ENCODE results near the gene TRIM3. TPM values are rescaled to one million over a fixed set of nuclear protein-coding genes. Genes with fewer than 3 reads are reported as not detected.

TRIM3 gene
- polyA plus RNA-seq, 1 donor from 2014 or later = 81.7 TPM

- Histone ChIP-seq H3K9me3 (ENCODE audit: low read length) (no peaks in the 10 kb centered on the region), H3K27me3 (ENCODE audit: insufficient read depth, low read depth, low read length) (no peaks in the 10 kb centered on the region), H3K9me2 (ENCODE audit: insufficient read depth, low read length) (no peaks in the 10 kb centered on the region), H3K36me3 (ENCODE audit: insufficient read depth, low read length) (no peaks in the 10 kb centered on the region), H3K4me3 (ENCODE audit: low read length) (no peak overlapping the region), H3K27ac (ENCODE audit: low read length) (no peak overlapping the region), H3F3A (ENCODE audit: insufficient read depth, low read length, poor library complexity, severe bottlenecking) (no peaks in the 10 kb centered on the region), H3K79me2 (replicated peaks; ENCODE audit: insufficient read depth, low read length) (no peaks in the 10 kb centered on the region), H4K20me1 (ENCODE audit: insufficient read depth) (no peaks in the 10 kb centered on the region), H2AFZ (ENCODE audit: low read depth, low read length) (no peak overlapping the region), H3K4me2 (ENCODE audit: low read length) (no peak overlapping the region), H3K9ac (ENCODE audit: low read length) (no peak overlapping the region)
- TF ChIP-seq EZH2 (IDR thresholded peaks at IDR 0.05; ENCODE audit: borderline replicate concordance, insufficient read depth, low read length, poor library complexity, severe bottlenecking) = no peak
- TF ChIP-seq MXI1 (conservative IDR thresholded peaks at IDR 0.05; ENCODE audit: poor library complexity, severe bottlenecking) = no peak
- no peak for TF ChIP-seq TAF1 (IDR thresholded peaks at IDR 0.05; ENCODE audit: low read depth)
- TF ChIP-seq POLR2AphosphoS5 (IDR thresholded peaks at IDR 0.05) = no peak
- no peak for TF ChIP-seq SMC3 (conservative IDR thresholded peaks at IDR 0.05; ENCODE audit: poor library complexity)
- TF ChIP-seq, protein P1, sequence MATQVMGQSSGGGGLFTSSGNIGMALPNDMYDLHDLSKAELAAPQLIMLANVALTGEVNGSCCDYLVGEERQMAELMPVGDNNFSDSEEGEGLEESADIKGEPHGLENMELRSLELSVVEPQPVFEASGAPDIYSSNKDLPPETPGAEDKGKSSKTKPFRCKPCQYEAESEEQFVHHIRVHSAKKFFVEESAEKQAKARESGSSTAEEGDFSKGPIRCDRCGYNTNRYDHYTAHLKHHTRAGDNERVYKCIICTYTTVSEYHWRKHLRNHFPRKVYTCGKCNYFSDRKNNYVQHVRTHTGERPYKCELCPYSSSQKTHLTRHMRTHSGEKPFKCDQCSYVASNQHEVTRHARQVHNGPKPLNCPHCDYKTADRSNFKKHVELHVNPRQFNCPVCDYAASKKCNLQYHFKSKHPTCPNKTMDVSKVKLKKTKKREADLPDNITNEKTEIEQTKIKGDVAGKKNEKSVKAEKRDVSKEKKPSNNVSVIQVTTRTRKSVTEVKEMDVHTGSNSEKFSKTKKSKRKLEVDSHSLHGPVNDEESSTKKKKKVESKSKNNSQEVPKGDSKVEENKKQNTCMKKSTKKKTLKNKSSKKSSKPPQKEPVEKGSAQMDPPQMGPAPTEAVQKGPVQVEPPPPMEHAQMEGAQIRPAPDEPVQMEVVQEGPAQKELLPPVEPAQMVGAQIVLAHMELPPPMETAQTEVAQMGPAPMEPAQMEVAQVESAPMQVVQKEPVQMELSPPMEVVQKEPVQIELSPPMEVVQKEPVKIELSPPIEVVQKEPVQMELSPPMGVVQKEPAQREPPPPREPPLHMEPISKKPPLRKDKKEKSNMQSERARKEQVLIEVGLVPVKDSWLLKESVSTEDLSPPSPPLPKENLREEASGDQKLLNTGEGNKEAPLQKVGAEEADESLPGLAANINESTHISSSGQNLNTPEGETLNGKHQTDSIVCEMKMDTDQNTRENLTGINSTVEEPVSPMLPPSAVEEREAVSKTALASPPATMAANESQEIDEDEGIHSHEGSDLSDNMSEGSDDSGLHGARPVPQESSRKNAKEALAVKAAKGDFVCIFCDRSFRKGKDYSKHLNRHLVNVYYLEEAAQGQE (IDR thresholded peaks at IDR 0.05; ENCODE audit: borderline replicate concordance) = no peak
- TF ChIP-seq, protein P2, sequence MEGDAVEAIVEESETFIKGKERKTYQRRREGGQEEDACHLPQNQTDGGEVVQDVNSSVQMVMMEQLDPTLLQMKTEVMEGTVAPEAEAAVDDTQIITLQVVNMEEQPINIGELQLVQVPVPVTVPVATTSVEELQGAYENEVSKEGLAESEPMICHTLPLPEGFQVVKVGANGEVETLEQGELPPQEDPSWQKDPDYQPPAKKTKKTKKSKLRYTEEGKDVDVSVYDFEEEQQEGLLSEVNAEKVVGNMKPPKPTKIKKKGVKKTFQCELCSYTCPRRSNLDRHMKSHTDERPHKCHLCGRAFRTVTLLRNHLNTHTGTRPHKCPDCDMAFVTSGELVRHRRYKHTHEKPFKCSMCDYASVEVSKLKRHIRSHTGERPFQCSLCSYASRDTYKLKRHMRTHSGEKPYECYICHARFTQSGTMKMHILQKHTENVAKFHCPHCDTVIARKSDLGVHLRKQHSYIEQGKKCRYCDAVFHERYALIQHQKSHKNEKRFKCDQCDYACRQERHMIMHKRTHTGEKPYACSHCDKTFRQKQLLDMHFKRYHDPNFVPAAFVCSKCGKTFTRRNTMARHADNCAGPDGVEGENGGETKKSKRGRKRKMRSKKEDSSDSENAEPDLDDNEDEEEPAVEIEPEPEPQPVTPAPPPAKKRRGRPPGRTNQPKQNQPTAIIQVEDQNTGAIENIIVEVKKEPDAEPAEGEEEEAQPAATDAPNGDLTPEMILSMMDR (IDR thresholded peaks at IDR 0.05; ENCODE audit: poor library complexity, severe bottlenecking) = no peak
- TF ChIP-seq EP300 (conservative IDR thresholded peaks at IDR 0.05; ENCODE audit: poor library complexity, severe bottlenecking) = no peak
- no peak for TF ChIP-seq RAD21 (conservative IDR thresholded peaks at IDR 0.05)
These were observed 28.6 kb upstream of the TRIM3 start for GRCh38 chr11:6502382-6502781.

- Histone ChIP-seq H2AFZ (ENCODE audit: low read depth, low read length) (no peak overlapping the region), H3K4me2 (ENCODE audit: low read length) (no peak overlapping the region), H3K4me3 (ENCODE audit: low read length) (no peak overlapping the region), H3K27me3 (ENCODE audit: insufficient read depth, low read depth, low read length) (no peaks in the 10 kb centered on the region), H3K9me2 (ENCODE audit: insufficient read depth, low read length) (no peaks in the 10 kb centered on the region), H3K9ac (ENCODE audit: low read length) (no peak overlapping the region), H4K20me1 (ENCODE audit: insufficient read depth) (no peaks in the 10 kb centered on the region), H3K9me3 (ENCODE audit: low read length) (no peaks in the 10 kb centered on the region), H3K27ac (ENCODE audit: low read length) (no peak overlapping the region), H3K79me2 (replicated peaks; ENCODE audit: insufficient read depth, low read length) (no peaks in the 10 kb centered on the region), H3F3A (ENCODE audit: insufficient read depth, low read length, poor library complexity, severe bottlenecking) (no peaks in the 10 kb centered on the region), H3K36me3 (ENCODE audit: insufficient read depth, low read length) (no peaks in the 10 kb centered on the region)
- TF ChIP-seq, protein P1 (IDR thresholded peaks at IDR 0.05; ENCODE audit: borderline replicate concordance) = no peak
- TF ChIP-seq POLR2AphosphoS5 (IDR thresholded peaks at IDR 0.05) = no peak
- no peak for TF ChIP-seq MXI1 (conservative IDR thresholded peaks at IDR 0.05; ENCODE audit: poor library complexity, severe bottlenecking)
- TF ChIP-seq RAD21 (conservative IDR thresholded peaks at IDR 0.05) = no peak
- no peak for TF ChIP-seq TAF1 (IDR thresholded peaks at IDR 0.05; ENCODE audit: low read depth)
- TF ChIP-seq, protein P2 (IDR thresholded peaks at IDR 0.05; ENCODE audit: poor library complexity, severe bottlenecking) = no peak
- no peak for TF ChIP-seq EZH2 (IDR thresholded peaks at IDR 0.05; ENCODE audit: borderline replicate concordance, insufficient read depth, low read length, poor library complexity, severe bottlenecking)
- no peak for TF ChIP-seq SMC3 (conservative IDR thresholded peaks at IDR 0.05; ENCODE audit: poor library complexity)
- TF ChIP-seq EP300 (conservative IDR thresholded peaks at IDR 0.05; ENCODE audit: poor library complexity, severe bottlenecking) = no peak
These were observed 24.8 kb upstream of the TRIM3 start for GRCh38 chr11:6498544-6498943.
